Mesenchymal stem cell (in vitro differentiated cells and primary cell): Measurements from ENCODE around the gene DNAJC5G.

Source experiments
- DNase-seq: peaks from one replicate; pipeline ENCODE4 v3.0.0-alpha.2; 2013
- H2AFZ ChIP-seq: one replicate; pipeline ENCODE4 v1.6.1; 2013; ENCODE audit warnings: low read depth, mild to moderate bottlenecking, control low read depth, inconsistent platforms, low read length, moderate library complexity
- H2AK5ac ChIP-seq: 2 replicates; pipeline ENCODE4 v1.6.1; 2013; ENCODE audit warnings: low read length, moderate library complexity, mild to moderate bottlenecking, inconsistent platforms; ENCODE audit not compliant: severe bottlenecking
- H2BK120ac ChIP-seq: one replicate; pipeline ENCODE4 v1.6.1; 2013; ENCODE audit warnings: low read depth, mild to moderate bottlenecking, inconsistent platforms, low read length, moderate library complexity
- H2BK12ac ChIP-seq, 2 experiments: one replicate each; pipeline ENCODE4 v1.6.1; 2013; ENCODE audit warnings: inconsistent platforms in 2 of 2, low read length in 2 of 2, mild to moderate bottlenecking in 2 of 2, moderate library complexity in 2 of 2, control low read depth in 1 of 2
- H2BK15ac ChIP-seq: one replicate; pipeline ENCODE4 v1.6.1; 2013; ENCODE audit warnings: mild to moderate bottlenecking, low read depth, inconsistent platforms; ENCODE audit not compliant: poor library complexity, severe bottlenecking
- H2BK5ac ChIP-seq: 2 replicates; pipeline ENCODE4 v1.6.1; 2013; ENCODE audit warnings: low read depth, mild to moderate bottlenecking, low read length, control low read depth, inconsistent platforms; ENCODE audit not compliant: poor library complexity, severe bottlenecking
- H3K14ac ChIP-seq, 2 experiments: one replicate each; pipeline ENCODE4 v1.6.1; 2013; ENCODE audit warnings: inconsistent platforms in 2 of 2, low read length in 2 of 2, control low read depth in 1 of 2, mild to moderate bottlenecking in 1 of 2, moderate library complexity in 1 of 2
- H3K18ac ChIP-seq, 2 experiments: one replicate each; pipeline ENCODE4 v1.6.1; 2013; ENCODE audit warnings: inconsistent platforms in 2 of 2, low read length in 2 of 2, control low read depth in 1 of 2, low read depth in 1 of 2, mild to moderate bottlenecking in 1 of 2
- H3K23ac ChIP-seq, 2 experiments: one replicate each; pipeline ENCODE4 v1.6.1; 2013; ENCODE audit warnings: inconsistent platforms in 2 of 2, low read length in 2 of 2, mild to moderate bottlenecking in 2 of 2, moderate library complexity in 2 of 2, control low read depth in 1 of 2
- H3K27ac ChIP-seq: 2 replicates; pipeline ENCODE4 v1.5.1; 2013; ENCODE audit warnings: mild to moderate bottlenecking, moderate library complexity, low read length, control low read depth, inconsistent platforms; ENCODE audit not compliant: poor library complexity, severe bottlenecking
- H3K27me3 ChIP-seq, 2 experiments: 2 replicates each; pipeline versions ENCODE4 v1.6.1 to v1.7.0; 2013; ENCODE audit warnings: low read length in 2 of 2, mild to moderate bottlenecking in 2 of 2, moderate library complexity in 2 of 2, control low read depth in 1 of 2, inconsistent platforms in 1 of 2; ENCODE audit not compliant: control insufficient read depth in 1 of 2, insufficient read depth in 1 of 2
- H3K36me3 ChIP-seq, 2 experiments: 2 replicates each; pipeline versions ENCODE4 v1.6.1 to v1.7.0; 2013; ENCODE audit warnings: low read length in 2 of 2, control low read depth in 1 of 2, inconsistent platforms in 1 of 2, low read depth in 1 of 2, mild to moderate bottlenecking in 1 of 2; ENCODE audit not compliant: insufficient read depth in 2 of 2, control insufficient read depth in 1 of 2
- H3K4ac ChIP-seq, 2 experiments: one replicate each; pipeline ENCODE4 v1.6.1; 2013; ENCODE audit warnings: inconsistent platforms in 2 of 2, low read length in 2 of 2, mild to moderate bottlenecking in 2 of 2, moderate library complexity in 2 of 2, control low read depth in 1 of 2, low read depth in 1 of 2
- H3K4me1 ChIP-seq: 2 replicates; pipeline ENCODE4 v1.6.1; 2013; ENCODE audit warnings: low read depth, low read length, control low read depth; ENCODE audit not compliant: control insufficient read depth, insufficient read depth
- H3K4me2 ChIP-seq: 2 replicates; pipeline ENCODE4 v1.6.1; 2013; ENCODE audit warnings: low read length, mild to moderate bottlenecking, inconsistent platforms; ENCODE audit not compliant: poor library complexity, severe bottlenecking
- H3K4me3 ChIP-seq, 2 experiments: 2 replicates each; pipeline versions ENCODE4 v1.5.1 to v1.7.0; 2013; ENCODE audit warnings: low read length in 2 of 2, mild to moderate bottlenecking in 2 of 2, control low read depth in 1 of 2, low read depth in 1 of 2; ENCODE audit not compliant: insufficient read depth in 1 of 2
- H3K79me1 ChIP-seq: replicated peaks from 2 replicates; pipeline ENCODE4 v1.6.1; 2013; ENCODE audit warnings: mild to moderate bottlenecking, control low read depth, low read length, inconsistent platforms; ENCODE audit not compliant: poor library complexity, severe bottlenecking
- H3K9ac ChIP-seq: 2 replicates; pipeline ENCODE4 v1.7.0; 2013; ENCODE audit warnings: mild to moderate bottlenecking, low read length, moderate library complexity
- H3K9me3 ChIP-seq: 2 replicates; pipeline ENCODE4 v1.7.0; 2013; ENCODE audit warnings: mild to moderate bottlenecking, low read length; ENCODE audit not compliant: control insufficient read depth
- H4K8ac ChIP-seq: one replicate; pipeline ENCODE4 v1.6.1; 2013; ENCODE audit warnings: inconsistent platforms, mild to moderate bottlenecking, low read length, moderate library complexity
- H4K91ac ChIP-seq: one replicate; pipeline ENCODE4 v1.6.1; 2013; ENCODE audit warnings: mild to moderate bottlenecking, low read length, inconsistent platforms
- WGBS: methylation state at CpG from one replicate; pipeline ENCODE4 v1.1.7; 2013; ENCODE audit warnings: mixed read lengths; 5-methylcytosine and 5-hydroxymethylcytosine counted together

DNAJC5G gene

DNA sequence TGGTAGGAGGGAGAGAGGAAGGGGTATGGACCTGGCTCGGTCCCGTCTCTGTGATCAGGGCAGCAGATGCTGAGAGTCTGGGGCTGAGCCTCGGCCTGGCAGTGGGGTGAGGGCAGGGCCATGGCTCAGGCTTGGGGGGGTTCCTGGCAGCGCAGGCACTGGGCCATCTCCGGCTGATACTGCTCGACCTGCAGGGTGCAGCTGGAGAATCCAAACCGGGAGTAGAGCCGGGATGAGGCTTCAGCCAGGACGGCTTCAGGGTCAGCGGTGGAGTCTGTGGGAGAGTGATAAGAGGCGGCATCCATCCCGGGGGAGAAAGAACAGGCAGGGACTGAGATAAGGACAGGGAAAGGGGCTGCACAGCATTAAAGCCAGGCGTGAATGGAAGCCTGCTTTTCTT lies 20.0 kb upstream of the DNAJC5G start:
- Histone ChIP-seq H2BK15ac (no peak overlapping the region), H4K91ac (no peak overlapping the region), H3K36me3 (no peaks in the 10 kb centered on the region), H2BK120ac (no peak overlapping the region), H3K79me1 (no peaks in the 10 kb centered on the region), H3K4me1 (peaks cover 2% of the 10 kb centered on the region), H4K8ac (no peak overlapping the region), H3K27ac (no peak overlapping the region), H2BK12ac (no peak overlapping the region), H3K18ac (no peak overlapping the region), H2AK5ac (no peak overlapping the region), H3K4me3 (peak overlapping the region in 1 of 2 experiments; percentile 52), H2AFZ (no peak overlapping the region), H3K4me2 (no peak overlapping the region), H2BK5ac (no peak overlapping the region), H3K27me3 (peaks cover 52 to 76% of the 10 kb centered on the region in 2 experiments), H3K9ac (peak overlapping the region; percentile 14), H3K14ac (no peak overlapping the region), H3K4ac (no peak overlapping the region), H3K9me3 (no peaks in the 10 kb centered on the region), H3K23ac (no peak overlapping the region)
- 54% methylated on average over 12 of the region's 13 CpGs for WGBS
- DNase-seq, result no peak

GRCh38 chr2:27255660-27256059 lies 19.6 kb upstream of the DNAJC5G start:
- peak overlapping the region; percentile 14 for H3K9ac ChIP-seq
- no peak for DNase-seq
- no peaks in the 10 kb centered on the region for H3K36me3 ChIP-seq
- no peak overlapping the region for H2BK5ac ChIP-seq
- no peak overlapping the region for H2BK12ac ChIP-seq
- no peak overlapping the region for H3K18ac ChIP-seq
- no peak overlapping the region for H2AFZ ChIP-seq
- 47% methylated on average over 1 of the region's 1 CpG for WGBS
- H2AK5ac ChIP-seq, result no peak overlapping the region
- no peak overlapping the region for H4K8ac ChIP-seq
- H3K4me3 ChIP-seq, result peak overlapping the region in 1 of 2 experiments; percentile 52
- no peak overlapping the region for H3K4ac ChIP-seq
- H2BK15ac ChIP-seq, result no peak overlapping the region
- peaks cover 52 to 76% of the 10 kb centered on the region in 2 experiments for H3K27me3 ChIP-seq
- H3K27ac ChIP-seq, result no peak overlapping the region
- no peaks in the 10 kb centered on the region for H3K79me1 ChIP-seq
- H3K4me1 ChIP-seq, result no peaks in the 10 kb centered on the region
- H3K4me2 ChIP-seq, result no peak overlapping the region
- H3K23ac ChIP-seq, result no peak overlapping the region
- no peak overlapping the region for H2BK120ac ChIP-seq
- H3K9me3 ChIP-seq, result no peaks in the 10 kb centered on the region
- no peak overlapping the region for H4K91ac ChIP-seq
- no peak overlapping the region for H3K14ac ChIP-seq

DNA sequence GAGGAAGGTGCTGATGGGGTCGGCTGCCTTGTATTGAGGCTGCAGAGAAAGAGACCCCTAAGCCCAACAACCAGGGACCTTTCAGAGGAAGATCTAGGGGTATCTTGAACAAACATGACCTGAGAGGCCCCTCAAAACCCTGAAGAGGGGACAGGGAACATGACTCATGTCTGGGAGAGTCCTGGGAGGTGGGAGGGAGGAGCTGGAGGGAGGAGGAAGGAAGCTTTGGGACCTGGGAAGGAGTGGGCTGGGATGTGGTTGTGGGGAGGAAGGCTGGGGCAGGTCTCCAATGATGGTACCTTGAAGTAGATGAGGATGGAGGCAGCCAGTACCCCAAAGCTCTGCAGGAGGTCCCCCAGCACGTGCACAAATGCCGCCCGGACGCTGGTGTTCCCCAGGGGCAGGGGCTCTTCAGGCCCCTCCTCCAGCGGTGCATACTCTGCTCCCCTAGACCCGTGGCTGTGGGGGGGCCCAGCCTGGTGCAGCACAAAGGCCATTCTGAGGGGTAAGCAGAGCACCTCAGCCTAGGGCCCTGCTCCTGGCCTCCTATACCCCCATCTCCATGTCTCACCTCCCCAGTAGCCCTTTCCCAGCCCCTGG lies 18.3 kb upstream of the DNAJC5G start:
- no peak overlapping the region for H3K14ac ChIP-seq
- no peak overlapping the region for H3K18ac ChIP-seq
- peak overlapping the region in 1 of 2 experiments; percentile 63 for H3K23ac ChIP-seq
- no peak overlapping the region for H2AFZ ChIP-seq
- no peak overlapping the region for H3K4me3 ChIP-seq
- no peaks in the 10 kb centered on the region for H3K79me1 ChIP-seq
- WGBS, result 72% methylated on average over 7 of the region's 7 CpGs
- DNase-seq, result no peak
- H3K4ac ChIP-seq, result no peak overlapping the region
- no peaks in the 10 kb centered on the region for H3K36me3 ChIP-seq
- no peak overlapping the region for H4K91ac ChIP-seq
- no peak overlapping the region for H2BK12ac ChIP-seq
- H3K9me3 ChIP-seq, result no peaks in the 10 kb centered on the region
- H3K4me2 ChIP-seq, result no peak overlapping the region
- no peak overlapping the region for H3K9ac ChIP-seq
- peaks cover 2% of the 10 kb centered on the region for H3K4me1 ChIP-seq
- H4K8ac ChIP-seq, result no peak overlapping the region
- no peak overlapping the region for H2BK15ac ChIP-seq
- no peak overlapping the region for H2BK120ac ChIP-seq
- peaks cover 53 to 76% of the 10 kb centered on the region in 2 experiments for H3K27me3 ChIP-seq
- H2AK5ac ChIP-seq, result no peak overlapping the region
- no peak overlapping the region for H3K27ac ChIP-seq
- H2BK5ac ChIP-seq, result no peak overlapping the region

DNA sequence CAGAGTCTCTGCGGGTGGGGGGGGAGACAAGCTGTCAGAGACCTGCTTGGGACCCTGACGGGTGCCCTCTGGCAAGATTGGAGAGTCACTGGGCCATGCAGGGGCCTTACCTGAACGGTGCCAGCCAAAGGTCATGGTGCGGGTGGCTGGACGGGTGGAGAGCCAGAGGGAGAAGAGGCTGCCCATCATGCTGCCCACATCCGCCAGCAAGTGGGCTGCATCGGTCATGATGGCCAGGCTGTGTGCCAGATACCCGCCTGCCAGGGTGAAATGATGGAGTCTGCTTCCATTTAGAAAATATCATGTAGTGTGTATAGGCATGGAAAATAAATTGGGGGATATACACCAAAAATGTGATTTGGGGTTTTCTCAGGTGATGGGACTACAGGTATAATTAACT lies 17.2 kb upstream of the DNAJC5G start:
- Histone ChIP-seq H3K9ac (no peak overlapping the region), H3K9me3 (no peaks in the 10 kb centered on the region), H3K4me1 (peaks cover 12% of the 10 kb centered on the region), H3K23ac (no peak overlapping the region), H3K18ac (no peak overlapping the region), H3K79me1 (no peaks in the 10 kb centered on the region), H3K4ac (no peak overlapping the region), H3K14ac (no peak overlapping the region), H2BK15ac (no peak overlapping the region), H2AFZ (no peak overlapping the region), H4K8ac (no peak overlapping the region), H3K27me3 (peaks cover 62 to 76% of the 10 kb centered on the region in 2 experiments), H4K91ac (no peak overlapping the region), H2BK5ac (no peak overlapping the region), H3K4me2 (no peak overlapping the region), H2BK12ac (no peak overlapping the region), H2BK120ac (no peak overlapping the region), H3K36me3 (no peaks in the 10 kb centered on the region), H2AK5ac (no peak overlapping the region), H3K4me3 (no peak overlapping the region), H3K27ac (no peak overlapping the region)
- WGBS, result 89% methylated on average over 8 of the region's 8 CpGs
- DNase-seq, result no peak
